AML-193 (cell line): ENCODE data around the gene NUBP1.
A peak's percentile ranks its signal among the peaks of the same experiment; 100 is the strongest.
"Not testable (repeated sequence)": the region's sequence is repeated elsewhere in the genome, so short reads cannot be mapped to it uniquely, and the experiment has no call there.

Experiments used
- DNase-seq, 2 experiments: peaks; one replicate each; lab custom pipeline; 2025; lab: John Stamatoyannopoulos, UW

NUBP1 gene

GRCh38 chr16:10751291-10751697 lies 7.7 kb downstream of the NUBP1 start:
- DNase-seq, result no peak

GRCh38 chr16:10752843-10753523 lies 9.3 kb downstream of the NUBP1 start:
- DNase-seq, result no peak

- no peak for DNase-seq
These were observed 10.0 kb downstream of the NUBP1 start for GRCh38 chr16:10753670-10754069.

- DNase-seq, result no peak
These were observed 11.3 kb downstream of the NUBP1 start for GRCh38 chr16:10754941-10755340.

- no peak for DNase-seq
These were observed 12.9 kb downstream of the NUBP1 start for GRCh38 chr16:10756574-10756973.

GRCh38 chr16:10760858-10761257 lies 17.2 kb downstream of the NUBP1 start:
- DNase-seq, result no peak

GRCh38 chr16:10761373-10761772 lies 17.7 kb downstream of the NUBP1 start:
- DNase-seq, result no peak

- no peak for DNase-seq
These were observed 18.8 kb downstream of the NUBP1 start for GRCh38 chr16:10762336-10763016.

- no peak for DNase-seq
These were observed 19.8 kb downstream of the NUBP1 start for GRCh38 chr16:10763456-10763855.

GRCh38 chr16:10765772-10766171 lies 22.1 kb downstream of the NUBP1 start:
- DNase-seq, result no peak

GRCh38 chr16:10767127-10767526 lies 23.5 kb downstream of the NUBP1 start:
- no peak for DNase-seq

- DNase-seq, result no peak
These were observed 25.7 kb downstream of the NUBP1 start for GRCh38 chr16:10769381-10769780.

GRCh38 chr16:10770907-10771306 lies 27.3 kb downstream of the NUBP1 start:
- peak; percentile 83 to 90 for DNase-seq

GRCh38 chr16:10776280-10776679 lies 32.6 kb downstream of the NUBP1 start:
- no peak for DNase-seq

GRCh38 chr16:10776923-10777322 lies 33.3 kb downstream of the NUBP1 start:
- not testable (repeated sequence) for DNase-seq

GRCh38 chr16:10777356-10777755 lies 33.7 kb downstream of the NUBP1 start:
- no peak for DNase-seq

GRCh38 chr16:10779908-10780307 lies 36.3 kb downstream of the NUBP1 start:
- DNase-seq, result not testable (repeated sequence)

- DNase-seq, result no peak
These were observed 37.0 kb downstream of the NUBP1 start for GRCh38 chr16:10780628-10781027.

GRCh38 chr16:10782628-10783027 lies 39.0 kb downstream of the NUBP1 start:
- DNase-seq, result no peak

- DNase-seq, result no peak
These were observed 43.7 kb downstream of the NUBP1 start for GRCh38 chr16:10787304-10787703.

GRCh38 chr16:10788630-10789029 lies 45.0 kb downstream of the NUBP1 start:
- not testable (repeated sequence) for DNase-seq

GRCh38 chr16:10791048-10791447 lies 47.4 kb downstream of the NUBP1 start:
- DNase-seq, result no peak

GRCh38 chr16:10799736-10800135 lies 56.1 kb downstream of the NUBP1 start:
- DNase-seq, result no peak

- DNase-seq, result no peak
These were observed 61.7 kb downstream of the NUBP1 start for GRCh38 chr16:10805334-10805733.
